ENCODE data around the gene ZNF521. TPM values are rescaled to one million over a fixed set of nuclear protein-coding genes. Genes with fewer than 3 reads are reported as not detected.

The ZNF521 gene
- total RNA-seq, 2 experiments from 2014 or later = 0.85 to 2.8 TPM

- Histone ChIP-seq H3K4me3 (ENCODE audit: low read depth, low read length, poor library complexity, severe bottlenecking) (no peak overlapping the region), H3K9me3 (ENCODE audit: low read length) (no peaks in the 10 kb centered on the region), H2AFZ (ENCODE audit: low read length) (no peak overlapping the region), H3K9me2 (ENCODE audit: insufficient read depth, low read length) (no peaks in the 10 kb centered on the region), H3K36me3 (ENCODE audit: insufficient read depth, low read length) (no peaks in the 10 kb centered on the region), H4K20me1 (ENCODE audit: insufficient read depth, low read length) (no peaks in the 10 kb centered on the region), H3K4me2 (ENCODE audit: low read length) (peak overlapping the region; percentile 49), H3K79me2 (ENCODE audit: insufficient read depth, low read depth, low read length) (no peaks in the 10 kb centered on the region), H3K4me1 (ENCODE audit: insufficient read depth, low read length, poor library complexity, severe bottlenecking) (peaks cover 19% of the 10 kb centered on the region), H3K27ac (ENCODE audit: low read depth, low read length, poor library complexity, severe bottlenecking) (no peak overlapping the region)
- ChIA-PET CTCF (ENCODE audit: unreplicated experiment) (no interaction called here), POLR2A (interaction anchor here (0.5 to 1.1 kb wide), 6 partner anchors 8 to 1012 kb away, joined by 3 to 4 read pairs (median 3); no protein-coding TSS in a partner anchor)
- no TSS peak for BruUV-seq (replicated peaks)
- intact Hi-C loops (cut with micrococcal nuclease; ENCODE audit: unreplicated experiment) = loop anchor here (5.0 kb wide), 2 partner anchors 231 to 476 kb away; no protein-coding TSS in a partner anchor
- TF ChIP-seq CTCF (conservative IDR thresholded peaks at IDR 0.05; ENCODE audit: low read length) (no peak), EZH2phosphoT487 (IDR thresholded peaks at IDR 0.05; ENCODE audit: borderline replicate concordance, low read depth, low read length) (no peak)
- no peak for DNase-seq (ENCODE audit: low spot score)
Measured at GRCh38 chr18:25353080-25353479, 1.1 kb upstream of the ZNF521 start.

GRCh38 chr18:25352629-25353005, 651 bp upstream of the ZNF521 start:
- Histone ChIP-seq H3K4me3 (ENCODE audit: low read depth, low read length, poor library complexity, severe bottlenecking) (peak overlapping the region; percentile 55), H4K20me1 (ENCODE audit: insufficient read depth, low read length) (no peaks in the 10 kb centered on the region), H3K4me1 (ENCODE audit: insufficient read depth, low read length, poor library complexity, severe bottlenecking) (peaks cover 19% of the 10 kb centered on the region), H3K36me3 (ENCODE audit: insufficient read depth, low read length) (no peaks in the 10 kb centered on the region), H3K79me2 (ENCODE audit: insufficient read depth, low read depth, low read length) (no peaks in the 10 kb centered on the region), H3K9me3 (ENCODE audit: low read length) (no peaks in the 10 kb centered on the region), H3K4me2 (ENCODE audit: low read length) (peak overlapping the region; percentile 49), H3K9me2 (ENCODE audit: insufficient read depth, low read length) (no peaks in the 10 kb centered on the region), H2AFZ (ENCODE audit: low read length) (no peak overlapping the region), H3K27ac (ENCODE audit: low read depth, low read length, poor library complexity, severe bottlenecking) (no peak overlapping the region)
- CTCF ChIA-PET (ENCODE audit: unreplicated experiment) = no interaction called here
- TF ChIP-seq CTCF (conservative IDR thresholded peaks at IDR 0.05; ENCODE audit: low read length) = 0 out of 2 replicates have a peak, but pooled peaks have one; percentile 25
- peak; percentile 82; the same call in 1 of the 2 replicates for TF ChIP-seq EZH2phosphoT487 (IDR thresholded peaks at IDR 0.05; ENCODE audit: borderline replicate concordance, low read depth, low read length)
- no peak for DNase-seq (ENCODE audit: low spot score)
- no TSS peak for BruUV-seq (replicated peaks)
- intact Hi-C loops (cut with micrococcal nuclease; ENCODE audit: unreplicated experiment) = loop anchor here (5.0 kb wide), 2 partner anchors 230 to 475 kb away; no protein-coding TSS in a partner anchor
- POLR2A ChIA-PET = interaction anchor here (0.5 to 1.1 kb wide), 6 partner anchors 9 to 1012 kb away, joined by 3 to 5 read pairs (median 3); no protein-coding TSS in a partner anchor

- H3K4me3 ChIP-seq (ENCODE audit: low read depth, low read length, poor library complexity, severe bottlenecking) = peak overlapping the region; percentile 71
Measured at GRCh38 chr18:25351280-25351775, 638 bp downstream of the ZNF521 start.

More at GRCh38 chr18:25351280-25351775, 638 bp downstream of the ZNF521 start:
- H3K9me2 ChIP-seq (ENCODE audit: insufficient read depth, low read length) = no peaks in the 10 kb centered on the region
- intact Hi-C loops (cut with micrococcal nuclease; ENCODE audit: unreplicated experiment) = loop anchor here (5.0 kb wide), 2 partner anchors 229 to 474 kb away; no protein-coding TSS in a partner anchor
- H3K9me3 ChIP-seq (ENCODE audit: low read length) = no peaks in the 10 kb centered on the region
- CTCF ChIA-PET (ENCODE audit: unreplicated experiment) = no interaction called here
- peak overlapping the region; percentile 74 for H2AFZ ChIP-seq (ENCODE audit: low read length)
- DNase-seq (ENCODE audit: low spot score) = no peak
- H4K20me1 ChIP-seq (ENCODE audit: insufficient read depth, low read length) = no peaks in the 10 kb centered on the region
- peak overlapping the region; percentile 91 for H3K4me2 ChIP-seq (ENCODE audit: low read length)
- H3K36me3 ChIP-seq (ENCODE audit: insufficient read depth, low read length) = no peaks in the 10 kb centered on the region
- H3K27ac ChIP-seq (ENCODE audit: low read depth, low read length, poor library complexity, severe bottlenecking) = no peak overlapping the region
- TF ChIP-seq EZH2phosphoT487 (IDR thresholded peaks at IDR 0.05; ENCODE audit: borderline replicate concordance, low read depth, low read length) (no peak), CTCF (conservative IDR thresholded peaks at IDR 0.05; ENCODE audit: low read length) (peak; percentile 26; the same call in 1 of the 2 replicates)
- no TSS peak for BruUV-seq (replicated peaks)
- peaks cover 19% of the 10 kb centered on the region for H3K4me1 ChIP-seq (ENCODE audit: insufficient read depth, low read length, poor library complexity, severe bottlenecking)
- H3K79me2 ChIP-seq (ENCODE audit: insufficient read depth, low read depth, low read length) = no peaks in the 10 kb centered on the region
- POLR2A ChIA-PET = interaction anchor here (0.6 to 1.9 kb wide), 5 partner anchors 10 to 1855 kb away, joined by 3 to 7 read pairs (median 5); no protein-coding TSS in a partner anchor

All from OCI-LY7 (cell line).